HG03159 (cell line): ENCODE results near the gene VAV1.
"Not testable (repeated sequence)": the region's sequence is repeated elsewhere in the genome, so short reads cannot be mapped to it uniquely, and the experiment has no call there.

Source experiments
- ATAC-seq: cut with Tn5 transposase; IDR thresholded peaks from one replicate; pipeline ENCODE4 v1.9.1; 2021; ENCODE audit warnings: mild to moderate bottlenecking, moderate library complexity; ENCODE audit not compliant: unreplicated experiment

Gene VAV1

GRCh38 chr19:6754653-6755463 lies 17.6 kb upstream of the VAV1 start:
- ATAC-seq: no peak

- ATAC-seq: no peak
These were observed 11.9 kb upstream of the VAV1 start for GRCh38 chr19:6760606-6761005.

- ATAC-seq: no peak
These were observed 11.3 kb upstream of the VAV1 start for GRCh38 chr19:6761053-6761676.

- not testable (repeated sequence) for ATAC-seq
These were observed 10.2 kb upstream of the VAV1 start for GRCh38 chr19:6762253-6762797.

GRCh38 chr19:6765738-6766356 lies 6.7 kb upstream of the VAV1 start:
- ATAC-seq: no peak

GRCh38 chr19:6766357-6767080 lies 6.0 kb upstream of the VAV1 start:
- no peak for ATAC-seq

GRCh38 chr19:6767081-6767356 lies 5.5 kb upstream of the VAV1 start:
- ATAC-seq: peak; percentile 12

GRCh38 chr19:6767357-6768235 lies 4.9 kb upstream of the VAV1 start, which contains the start of gene SH2D3A:
SH2D3A (minus strand) TSS chr19:6767435; CDS start chr19:6763748, 3,687 bp downstream.
- peak; percentile 64 for ATAC-seq

GRCh38 chr19:6768236-6768785 lies 4.2 kb upstream of the VAV1 start:
- ATAC-seq: no peak

- no peak for ATAC-seq
These were observed 3.4 kb upstream of the VAV1 start for GRCh38 chr19:6769006-6769619.

- ATAC-seq: not testable (repeated sequence)
These were observed 870 bp upstream of the VAV1 start for GRCh38 chr19:6771648-6772027.

GRCh38 chr19:6772866-6773322 lies 386 bp downstream of the VAV1 start:
- no peak for ATAC-seq

- ATAC-seq: peak; percentile 37
These were observed 919 bp downstream of the VAV1 start for GRCh38 chr19:6773323-6773931.

GRCh38 chr19:6774821-6775707 lies 2.6 kb downstream of the VAV1 start:
- no peak for ATAC-seq

GRCh38 chr19:6776045-6776444 lies 3.5 kb downstream of the VAV1 start:
- not testable (repeated sequence) for ATAC-seq

- no peak for ATAC-seq
These were observed 4.5 kb downstream of the VAV1 start for GRCh38 chr19:6776999-6777398.

GRCh38 chr19:6777434-6777833 lies 4.9 kb downstream of the VAV1 start:
- ATAC-seq: no peak

- ATAC-seq: no peak
These were observed 5.9 kb downstream of the VAV1 start for GRCh38 chr19:6778386-6778785.
